NOMO-1 treated with DMSO at 0.1 percent for 48 hours (cell line): ENCODE data around the gene LMAN1L.
"Not testable (repeated sequence)": the region's sequence is repeated elsewhere in the genome, so short reads cannot be mapped to it uniquely, and the experiment has no call there.

ENCODE experiments used
- DNase-seq: peaks from one replicate; lab custom pipeline; 2025; ENCODE audit not compliant: unreplicated experiment; lab: John Stamatoyannopoulos, UW

The LMAN1L gene

GRCh38 chr15:74782259-74783071 lies 30.2 kb upstream of the LMAN1L start:
- peak; percentile 38 for DNase-seq

- DNase-seq: peak; percentile 82
Observed at GRCh38 chr15:74783072-74783807, 29.4 kb upstream of the LMAN1L start.

GRCh38 chr15:74783808-74784175 lies 28.8 kb upstream of the LMAN1L start:
- no peak for DNase-seq

- no peak for DNase-seq
Observed at GRCh38 chr15:74784426-74785193, 28.0 kb upstream of the LMAN1L start.

- DNase-seq: no peak
Observed at GRCh38 chr15:74785194-74786032, 27.2 kb upstream of the LMAN1L start.

- DNase-seq: not testable (repeated sequence)
Observed at GRCh38 chr15:74786081-74786480, 26.6 kb upstream of the LMAN1L start.

GRCh38 chr15:74786551-74787165 lies 26.0 kb upstream of the LMAN1L start:
- no peak for DNase-seq

- peak; percentile 99 for DNase-seq
Observed at GRCh38 chr15:74787251-74788041, 25.2 kb upstream of the LMAN1L start.

GRCh38 chr15:74788042-74788682 lies 24.5 kb upstream of the LMAN1L start:
- DNase-seq: peak; percentile 24

- peak; percentile 47 for DNase-seq
Observed at GRCh38 chr15:74788683-74789151, 23.9 kb upstream of the LMAN1L start.

- DNase-seq: peak; percentile 49
Observed at GRCh38 chr15:74789171-74789631, 23.4 kb upstream of the LMAN1L start.

GRCh38 chr15:74789741-74790079 lies 22.9 kb upstream of the LMAN1L start:
- no peak for DNase-seq

GRCh38 chr15:74790080-74790916 lies 22.3 kb upstream of the LMAN1L start:
- peak; percentile 85 for DNase-seq

GRCh38 chr15:74791007-74791406 lies 21.6 kb upstream of the LMAN1L start:
- no peak for DNase-seq

- DNase-seq: no peak
Observed at GRCh38 chr15:74791667-74792066, 21.0 kb upstream of the LMAN1L start.

GRCh38 chr15:74792227-74793016 lies 20.2 kb upstream of the LMAN1L start:
- DNase-seq: no peak
